Activated CD8-positive, alpha-beta memory T cell treated with anti-CD3 and anti-CD28 coated beads, Interleukin-2, amount 50 U/mL, for 24 hours (primary cell): ENCODE results near the gene FAM13C.
"Not testable (repeated sequence)": the region's sequence is repeated elsewhere in the genome, so short reads cannot be mapped to it uniquely, and the experiment has no call there.

ENCODE experiments used
- DNase-seq: peaks from one replicate; pipeline ENCODE4 v3.0.0-alpha.2; 2020; ENCODE audit errors: extremely low read depth

Gene FAM13C

DNA sequence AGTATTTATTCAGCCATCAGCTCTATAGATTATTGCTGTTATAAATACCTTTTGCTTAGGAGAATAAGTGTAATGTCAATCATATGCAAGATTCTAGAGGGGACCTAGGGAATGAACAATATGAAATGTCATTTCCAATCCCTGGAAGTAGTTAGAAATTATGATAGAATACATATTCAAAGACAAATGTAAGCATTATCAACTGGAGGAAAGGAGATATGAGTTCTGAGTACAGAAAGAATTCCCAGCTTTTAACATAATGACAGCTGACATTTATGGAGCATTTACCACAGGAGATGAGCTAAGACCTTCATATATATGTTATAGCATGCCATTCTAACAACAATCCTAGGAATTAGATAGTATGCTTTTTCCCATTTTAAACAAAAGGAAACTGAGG is 86.2 kb downstream of the FAM13C start:
- DNase-seq: no peak

DNA sequence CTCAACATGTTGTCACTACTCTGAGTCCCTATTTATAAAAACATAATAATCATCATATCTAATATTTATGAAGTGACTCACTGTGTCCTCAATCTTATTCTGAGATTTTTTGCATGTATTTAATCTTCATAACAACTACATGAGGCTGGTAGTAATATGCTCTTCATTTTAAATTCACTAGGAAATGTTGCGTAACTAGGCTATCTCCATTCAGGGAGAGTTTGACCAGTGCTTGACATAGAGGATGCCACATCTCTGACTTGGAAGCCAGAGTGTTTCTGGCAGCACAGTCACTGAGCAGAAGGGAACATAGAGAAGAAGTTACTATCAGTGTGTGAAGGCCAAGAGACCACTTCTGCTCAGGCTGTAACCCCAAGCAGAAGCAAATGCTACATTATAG is 88.9 kb downstream of the FAM13C start:
- no peak for DNase-seq

DNA sequence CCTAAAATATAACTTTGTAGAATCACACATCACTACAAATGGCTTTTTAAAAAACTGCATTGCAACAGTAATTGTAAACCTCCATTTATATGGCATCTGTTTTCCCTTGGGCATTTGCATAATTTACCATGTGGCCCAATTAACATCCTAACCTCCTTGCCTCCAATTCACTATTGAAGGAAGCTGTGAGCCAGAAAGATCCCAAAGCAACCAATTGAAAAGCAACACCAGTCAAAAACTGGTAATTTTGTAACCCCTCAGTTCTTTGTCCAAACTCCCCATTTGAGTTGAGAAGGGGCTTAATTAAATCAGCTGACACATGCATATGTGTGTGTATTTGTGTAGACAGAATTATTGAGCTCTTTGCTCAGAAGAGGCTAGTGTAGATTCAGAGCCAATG is 90.3 kb downstream of the FAM13C start:
- DNase-seq: no peak

DNA sequence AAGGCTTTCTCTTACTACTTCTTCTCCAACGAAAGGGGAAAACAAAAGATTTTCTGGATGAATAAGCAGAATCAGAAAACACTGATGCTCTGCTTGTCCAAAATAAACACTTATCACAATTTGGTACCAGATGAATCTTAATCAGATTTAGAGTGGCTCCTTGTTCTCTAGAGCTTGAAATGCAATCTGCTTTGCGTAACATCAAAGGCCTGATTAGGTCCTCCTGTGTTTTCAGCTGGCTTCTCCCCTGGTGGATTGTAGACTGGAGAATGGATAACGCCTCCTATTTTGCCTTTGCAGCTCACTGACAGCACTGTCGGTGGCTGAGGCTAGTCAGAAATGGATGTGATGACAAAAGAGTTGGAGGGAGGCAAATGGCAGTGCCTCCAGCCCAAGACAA is 91.2 kb downstream of the FAM13C start:
- no peak for DNase-seq

- DNase-seq: no peak
Observed at GRCh38 chr10:59270492-59270891, 91.9 kb downstream of the FAM13C start.

DNA sequence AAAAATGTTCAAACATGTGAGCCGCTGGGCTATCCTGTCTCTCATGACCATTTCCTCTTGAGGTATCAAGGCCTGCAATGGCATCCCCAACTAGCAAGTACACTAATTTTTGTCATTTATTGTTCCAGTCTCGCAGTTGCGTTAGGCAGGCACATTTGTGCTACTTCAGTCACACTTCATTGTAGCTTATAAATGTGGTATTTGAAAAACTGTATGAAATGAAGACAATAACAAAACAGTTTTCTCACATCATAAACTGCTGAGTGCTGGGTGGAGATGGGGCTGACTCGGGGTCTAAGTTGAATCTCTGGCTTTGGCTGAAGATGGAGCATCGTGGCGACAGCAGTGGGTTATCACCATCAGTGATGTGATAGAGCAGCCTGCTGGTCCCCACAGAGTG is 92.7 kb downstream of the FAM13C start:
- DNase-seq: no peak

DNA sequence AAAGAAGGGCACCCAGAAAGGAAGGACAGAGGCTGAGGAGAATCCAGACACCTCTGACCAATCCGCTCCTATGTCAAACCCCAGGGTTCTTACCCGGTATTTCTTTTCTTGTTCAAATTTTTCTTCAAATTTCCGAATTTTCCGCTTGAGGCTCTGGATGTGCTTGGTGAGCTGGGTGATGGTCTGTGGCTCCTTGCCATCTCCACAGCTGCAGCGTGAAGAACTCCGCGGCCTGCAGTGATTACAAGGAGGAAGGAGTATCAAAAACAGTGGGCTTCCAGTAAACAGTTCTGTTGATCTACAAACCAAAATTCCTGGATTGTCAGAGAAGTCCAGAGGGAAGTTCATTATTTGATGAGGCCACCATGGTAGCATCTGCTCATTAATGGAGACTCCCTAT is 93.9 kb downstream of the FAM13C start:
- no peak for DNase-seq

DNA sequence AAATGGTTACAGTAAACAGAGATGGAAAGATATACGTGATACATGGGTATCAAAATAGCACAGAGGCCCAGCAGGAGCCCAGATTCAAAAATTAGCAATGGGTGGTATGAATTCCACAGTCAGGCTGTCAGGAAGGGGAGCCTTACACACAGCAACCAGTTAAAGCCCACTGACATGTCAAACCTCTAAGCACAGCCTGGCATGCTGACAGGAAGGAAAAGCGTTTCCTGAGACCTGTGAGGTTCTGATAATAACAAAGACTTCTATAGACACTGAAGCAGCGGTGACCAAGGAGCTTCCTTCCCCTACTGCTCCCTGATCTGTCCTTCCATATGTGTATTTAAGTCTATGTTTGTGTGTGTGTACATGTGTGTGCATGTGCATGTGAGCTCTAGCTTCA is 96.0 kb downstream of the FAM13C start:
- no peak for DNase-seq

- no peak for DNase-seq
Observed at GRCh38 chr10:59265141-59265540, 97.2 kb downstream of the FAM13C start.

- DNase-seq: no peak
Observed at GRCh38 chr10:59258890-59259289, 103.5 kb downstream of the FAM13C start.

GRCh38 chr10:59257224-59257623 is 105.1 kb downstream of the FAM13C start:
- DNase-seq: no peak

- DNase-seq: no peak
Observed at GRCh38 chr10:59255463-59255862, 106.9 kb downstream of the FAM13C start.

GRCh38 chr10:59252491-59252890 is 109.9 kb downstream of the FAM13C start:
- no peak for DNase-seq

- DNase-seq: no peak
Observed at GRCh38 chr10:59245686-59246085, 116.7 kb downstream of the FAM13C start.

DNA sequence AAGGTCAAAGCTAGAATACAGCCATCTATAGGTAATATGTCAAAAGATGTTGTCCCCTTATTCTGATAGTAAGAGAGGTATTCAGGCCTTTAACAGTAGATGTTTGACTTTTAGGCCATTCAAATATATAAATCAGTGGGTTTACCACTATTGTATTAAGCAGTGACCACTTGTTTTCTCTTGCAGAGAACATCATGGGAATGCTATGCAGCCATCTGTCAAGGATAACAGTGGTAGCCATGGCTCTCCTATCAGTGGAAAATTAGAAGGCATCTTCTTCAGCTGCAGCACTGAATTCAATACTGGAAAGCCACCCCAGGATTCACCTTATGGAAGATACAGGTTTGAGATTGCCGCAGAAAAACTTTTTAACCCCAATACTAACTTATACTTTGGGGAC is 117.5 kb downstream of the FAM13C start:
- no peak for DNase-seq

DNA sequence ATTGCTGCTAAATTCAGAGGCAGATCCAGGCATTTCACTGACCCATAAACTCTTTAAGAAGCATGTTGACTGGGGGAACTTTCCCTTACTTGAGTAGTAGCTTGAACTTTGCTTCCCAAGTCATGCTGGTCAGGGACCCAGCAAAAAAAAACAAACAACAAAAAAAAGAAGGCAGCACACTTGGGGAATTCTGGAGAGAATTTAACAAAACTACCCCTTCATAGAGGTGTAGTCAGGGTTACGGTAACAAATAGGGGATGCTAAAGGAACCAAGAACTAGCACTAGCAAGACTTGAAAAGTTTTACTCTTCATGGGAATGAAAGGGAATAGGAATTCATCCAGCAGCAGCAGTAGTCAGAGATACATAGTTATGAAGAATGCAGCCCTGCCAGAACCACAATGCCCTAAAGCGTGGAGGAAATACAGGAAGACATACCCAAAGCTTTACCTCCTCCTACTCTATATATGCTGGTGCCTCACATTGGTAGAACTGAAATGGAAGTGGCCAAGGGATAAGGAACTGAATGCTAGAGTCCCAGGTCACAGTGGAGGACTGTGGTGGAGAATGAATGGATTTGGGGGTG is 118.6 kb downstream of the FAM13C start:
- no peak for DNase-seq

DNA sequence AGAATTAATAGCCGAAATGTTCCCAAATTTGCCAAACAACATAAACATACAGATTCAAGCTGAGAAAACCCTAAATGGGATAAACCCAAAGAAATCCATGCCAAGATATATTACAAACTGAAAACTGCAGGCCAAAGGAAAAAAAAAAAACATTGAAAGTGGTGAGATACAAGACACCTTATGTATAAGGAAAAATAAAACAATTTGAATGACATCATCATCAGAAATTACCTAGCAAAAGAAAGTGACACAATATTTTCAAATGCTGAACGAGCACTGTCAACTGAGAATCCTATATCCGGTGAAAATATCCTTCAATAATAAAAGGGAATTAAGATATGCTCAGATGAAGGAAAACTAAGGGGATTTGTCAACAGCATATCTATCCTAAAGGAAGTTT is 119.4 kb downstream of the FAM13C start:
- no peak for DNase-seq

- DNase-seq: no peak
Observed at GRCh38 chr10:59242057-59242456, 120.3 kb downstream of the FAM13C start.

- no peak for DNase-seq
Observed at GRCh38 chr10:59240582-59241183, 121.7 kb downstream of the FAM13C start.

DNA sequence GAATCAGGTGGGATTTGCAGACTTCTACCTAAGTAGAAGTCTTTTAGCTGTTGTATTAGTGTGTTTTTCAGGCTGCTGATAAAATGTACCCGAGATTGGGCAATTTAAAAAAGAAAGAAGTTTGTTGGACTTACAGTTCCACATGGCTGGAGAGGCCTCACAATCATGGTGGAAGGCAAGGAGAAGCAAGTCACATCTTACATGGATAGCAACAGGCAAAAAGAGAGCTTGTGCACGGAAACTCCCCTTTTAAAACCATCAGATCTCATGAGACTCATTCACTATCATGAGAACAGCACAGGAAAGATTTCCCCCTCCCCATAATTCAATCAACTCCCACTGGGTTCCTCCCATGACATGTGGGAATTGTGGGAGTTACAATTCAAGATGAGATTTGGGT is 123.2 kb downstream of the FAM13C start:
- not testable (repeated sequence) for DNase-seq

GRCh38 chr10:59237775-59238174 is 124.6 kb downstream of the FAM13C start:
- DNase-seq: no peak

DNA sequence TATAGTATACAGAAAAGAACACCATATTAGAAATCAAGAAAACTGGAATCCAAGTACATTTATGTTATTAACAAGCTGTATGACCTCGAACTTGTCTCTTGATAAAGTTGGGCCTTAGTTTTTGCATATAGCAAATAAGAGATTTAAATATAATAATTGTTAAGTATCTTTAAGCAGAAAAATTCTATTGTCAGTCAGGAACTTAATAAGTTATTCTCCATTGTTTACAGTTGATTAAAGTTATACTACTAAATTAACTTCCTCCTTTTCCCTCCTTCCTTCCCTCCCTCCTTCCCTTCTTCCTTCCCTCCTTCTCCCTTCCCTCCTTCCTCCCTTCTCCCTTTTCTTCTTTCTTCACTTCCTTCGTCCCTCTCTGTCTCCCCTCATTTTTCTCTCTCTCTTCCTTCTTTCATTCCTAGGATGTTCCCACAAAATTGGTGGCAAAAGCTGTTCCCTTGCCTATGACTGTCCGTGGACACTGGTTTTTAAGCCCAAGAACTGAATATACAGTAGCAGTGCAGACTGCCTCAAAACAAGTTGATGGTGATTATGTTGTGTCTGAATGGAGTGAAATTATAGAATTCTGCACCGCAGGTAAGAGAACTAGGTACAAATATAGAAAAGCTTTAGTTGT is 126.2 kb downstream of the FAM13C start:
- no peak for DNase-seq

GRCh38 chr10:59234816-59235429 is 127.4 kb downstream of the FAM13C start:
- DNase-seq: no peak
